NCI-H1694 treated with DMSO at 0.1 percent for 48 hours (cell line): ENCODE data around the gene SLC25A18.

ENCODE experiments used
- DNase-seq: peaks from one replicate; lab custom pipeline; 2025; lab: John Stamatoyannopoulos, UW

The SLC25A18 gene

GRCh38 chr22:17570851-17571631 lies 7.7 kb downstream of the SLC25A18 start:
- DNase-seq = no peak

GRCh38 chr22:17575151-17575550 lies 11.9 kb downstream of the SLC25A18 start:
- no peak for DNase-seq

- DNase-seq = no peak
Measured at GRCh38 chr22:17575681-17576080, 12.4 kb downstream of the SLC25A18 start.

GRCh38 chr22:17576470-17576869 lies 13.2 kb downstream of the SLC25A18 start:
- DNase-seq = no peak

GRCh38 chr22:17578136-17578754 lies 14.9 kb downstream of the SLC25A18 start:
- DNase-seq = no peak

GRCh38 chr22:17579535-17579981 lies 16.3 kb downstream of the SLC25A18 start:
- no peak for DNase-seq

GRCh38 chr22:17580441-17581031 lies 17.2 kb downstream of the SLC25A18 start:
- DNase-seq = no peak

GRCh38 chr22:17581056-17581455 lies 17.8 kb downstream of the SLC25A18 start:
- no peak for DNase-seq

- DNase-seq = no peak
Measured at GRCh38 chr22:17581631-17582030, 18.3 kb downstream of the SLC25A18 start.

- DNase-seq = no peak
Measured at GRCh38 chr22:17583151-17583550, 19.9 kb downstream of the SLC25A18 start.

GRCh38 chr22:17586831-17587440 lies 23.6 kb downstream of the SLC25A18 start:
- no peak for DNase-seq

GRCh38 chr22:17587629-17588028 lies 24.3 kb downstream of the SLC25A18 start:
- no peak for DNase-seq

- no peak for DNase-seq
Measured at GRCh38 chr22:17588606-17589005, 25.3 kb downstream of the SLC25A18 start.

- no peak for DNase-seq
Measured at GRCh38 chr22:17589810-17590375, 26.6 kb downstream of the SLC25A18 start.

GRCh38 chr22:17590586-17590985 lies 27.3 kb downstream of the SLC25A18 start:
- DNase-seq = no peak

GRCh38 chr22:17592201-17592600 lies 28.9 kb downstream of the SLC25A18 start:
- DNase-seq = no peak

GRCh38 chr22:17596226-17596625 lies 32.9 kb downstream of the SLC25A18 start:
- no peak for DNase-seq

GRCh38 chr22:17597217-17597616 lies 33.9 kb downstream of the SLC25A18 start:
- no peak for DNase-seq

GRCh38 chr22:17598318-17598717 lies 35.0 kb downstream of the SLC25A18 start:
- no peak for DNase-seq

- DNase-seq = no peak
Measured at GRCh38 chr22:17601031-17601430, 37.7 kb downstream of the SLC25A18 start.

- no peak for DNase-seq
Measured at GRCh38 chr22:17603668-17604067, 40.4 kb downstream of the SLC25A18 start.

- no peak for DNase-seq
Measured at GRCh38 chr22:17606496-17606895, 43.2 kb downstream of the SLC25A18 start.
